A673 (cell line): ENCODE data around the gene PARD6G. TPM values are rescaled to one million over a fixed set of nuclear protein-coding genes. Genes with fewer than 3 reads are reported as not detected.

Source experiments
- BruUV-seq: library from RNA; stranded (reverse); fragments of 400-500 nt; replicated peaks from 2 replicates; lab custom pipeline; 2021; lab: Mats Ljungman, UMichigan
- CTCF ChIA-PET: fragments of 300-600 bp; sonication (Branson Sonifier 250); formaldehyde crosslinking; loops from one replicate; lab custom pipeline; 2022; ENCODE audit warnings: antibody characterized with exemption; lab: Charles Lee
- POLR2A ChIA-PET: fragments of 300-600 bp; sonication (Branson Sonifier 250); formaldehyde crosslinking; loops from one replicate; lab custom pipeline; 2022; ENCODE audit warnings: antibody characterized with exemption; ENCODE audit not compliant: low non-redundant PET; lab: Charles Lee
- DNase-seq: peaks from one replicate; pipeline ENCODE4 v3.0.0-alpha.2; 2015; ENCODE audit warnings: low spot score
- H3K27ac ChIP-seq: fragments of 200-600 bp; sonication (generic); 2 replicates; pipeline ENCODE4 v1.5.1; 2016; ENCODE audit warnings: mixed run types, low read depth, mild to moderate bottlenecking, mixed read lengths, antibody characterized with exemption, low read length; ENCODE audit not compliant: poor library complexity, severe bottlenecking
- H3K27me3 ChIP-seq: fragments of 200-600 bp; sonication (generic); replicated peaks from 2 replicates; pipeline ENCODE4 v1.6.1; 2017; ENCODE audit warnings: mixed run types, low read depth, mild to moderate bottlenecking, mixed read lengths, antibody characterized with exemption, low read length; ENCODE audit not compliant: insufficient read depth, poor library complexity
- H3K36me3 ChIP-seq: fragments of 200-600 bp; sonication (generic); 2 replicates; pipeline ENCODE4 v1.6.1; 2016; ENCODE audit warnings: mixed run types, mild to moderate bottlenecking, mixed read lengths, antibody characterized with exemption, low read length; ENCODE audit not compliant: insufficient read depth, poor library complexity, severe bottlenecking
- H3K4me1 ChIP-seq: fragments of 200-600 bp; sonication (generic); 2 replicates; pipeline ENCODE4 v1.6.1; 2017; ENCODE audit warnings: mixed run types, mild to moderate bottlenecking, mixed read lengths, antibody characterized with exemption, low read length; ENCODE audit not compliant: insufficient read depth, poor library complexity, severe bottlenecking
- H3K4me3 ChIP-seq: fragments of 200-600 bp; sonication (generic); 2 replicates; pipeline ENCODE4 v1.5.1; 2016; ENCODE audit warnings: low read depth, mixed run types, mild to moderate bottlenecking, mixed read lengths, low read length; ENCODE audit not compliant: poor library complexity, severe bottlenecking
- H3K9me3 ChIP-seq: fragments of 200-600 bp; sonication (generic); 2 replicates; pipeline ENCODE4 v1.6.1; 2016; ENCODE audit warnings: mixed run types, low read depth, mild to moderate bottlenecking, mixed read lengths, antibody characterized with exemption, low read length; ENCODE audit not compliant: poor library complexity, severe bottlenecking
- CTCF ChIP-seq: fragments of 300-800, 200-600 bp; sonication (generic); conservative IDR thresholded peaks from 2 replicates; pipeline ENCODE4 v1.5.1; 2017; ENCODE audit warnings: low read depth, mild to moderate bottlenecking, antibody characterized with exemption, low read length, moderate library complexity, mixed read lengths
- EZH2 ChIP-seq: fragments of 200-600 bp; sonication (generic); IDR thresholded peaks from 2 replicates; pipeline ENCODE4 v1.6.1; 2017; ENCODE audit warnings: borderline replicate concordance, low read depth, mild to moderate bottlenecking, mixed read lengths, antibody characterized with exemption, low read length; ENCODE audit not compliant: poor library complexity, severe bottlenecking
- intact Hi-C: fragments of 100-400 bp; cut with micrococcal nuclease; formaldehyde crosslinking; loops from one replicate; pipeline ENCODE4 v1.10.0; 2022; ENCODE audit not compliant: unreplicated experiment
- total RNA-seq: library from RNA; stranded (reverse); gene quantifications from 2 replicates; pipeline ENCODE4 v1.2.3, GENCODE V29; 2021

The PARD6G gene
- total RNA-seq, 1 experiment from 2014 or later: 7.9 TPM

GRCh38 chr18:80129672-80130367 lies 117.5 kb downstream of the PARD6G start:
- H3K4me1 ChIP-seq: no peaks in the 10 kb centered on the region
- peaks cover 21% of the 10 kb centered on the region for H3K36me3 ChIP-seq
- ChIA-PET POLR2A (interaction anchor here (0.6 kb wide), 1 partner anchor 72 kb away, joined by 3 read pairs; no protein-coding TSS in a partner anchor), CTCF (no interaction called here)
- no peak overlapping the region for H3K27ac ChIP-seq
- BruUV-seq: no TSS peak
- no peaks in the 10 kb centered on the region for H3K27me3 ChIP-seq
- H3K9me3 ChIP-seq: no peaks in the 10 kb centered on the region
- no peak for DNase-seq
- intact Hi-C loops: no loop called here
- TF ChIP-seq EZH2: no peak
- no peak for TF ChIP-seq CTCF
- H3K4me3 ChIP-seq: no peak overlapping the region

GRCh38 chr18:80127635-80128034 lies 119.7 kb downstream of the PARD6G start:
- no TSS peak for BruUV-seq
- ChIA-PET POLR2A (no interaction called here), CTCF (no interaction called here)

GRCh38 chr18:80126797-80127196 lies 120.5 kb downstream of the PARD6G start:
- H3K27me3 ChIP-seq: no peaks in the 10 kb centered on the region
- POLR2A ChIA-PET: no interaction called here
- no peak for DNase-seq
- intact Hi-C loops: no loop called here
- no peak overlapping the region for H3K27ac ChIP-seq
- BruUV-seq: no TSS peak
- no peak for TF ChIP-seq CTCF
- TF ChIP-seq EZH2: no peak
- H3K4me3 ChIP-seq: no peak overlapping the region
- H3K9me3 ChIP-seq: no peaks in the 10 kb centered on the region
- CTCF ChIA-PET: no interaction called here
- no peaks in the 10 kb centered on the region for H3K4me1 ChIP-seq
- peaks cover 17% of the 10 kb centered on the region for H3K36me3 ChIP-seq

More at GRCh38 chr18:80127635-80128034, 119.7 kb downstream of the PARD6G start:
- no peak overlapping the region for H3K4me3 ChIP-seq
- no peaks in the 10 kb centered on the region for H3K4me1 ChIP-seq
- H3K27me3 ChIP-seq: no peaks in the 10 kb centered on the region
- H3K27ac ChIP-seq: no peak overlapping the region
- intact Hi-C loops: loop anchor here (1.0 kb wide), 1 partner anchor 18 kb away; no protein-coding TSS in a partner anchor
- TF ChIP-seq CTCF (no peak), EZH2 (no peak)
- no peak for DNase-seq
- peaks cover 12% of the 10 kb centered on the region for H3K36me3 ChIP-seq
- H3K9me3 ChIP-seq: no peaks in the 10 kb centered on the region
